GM12875 (cell line): ENCODE data around the gene HDAC10.

Source experiments
- H3K4me3 ChIP-seq: one replicate; pipeline ENCODE4 v1.5.1; 2011; ENCODE audit warnings: low read depth, low read length, control low read depth
- TF ChIP-seq, protein P1 (sequence below): IDR thresholded peaks from 2 replicates; pipeline ENCODE4 v1.5.1; 2011; ENCODE audit warnings: low read depth, mild to moderate bottlenecking, control low read depth, inconsistent platforms, low read length, moderate library complexity, borderline replicate concordance; ENCODE audit not compliant: insufficient read depth

HDAC10 gene

DNA sequence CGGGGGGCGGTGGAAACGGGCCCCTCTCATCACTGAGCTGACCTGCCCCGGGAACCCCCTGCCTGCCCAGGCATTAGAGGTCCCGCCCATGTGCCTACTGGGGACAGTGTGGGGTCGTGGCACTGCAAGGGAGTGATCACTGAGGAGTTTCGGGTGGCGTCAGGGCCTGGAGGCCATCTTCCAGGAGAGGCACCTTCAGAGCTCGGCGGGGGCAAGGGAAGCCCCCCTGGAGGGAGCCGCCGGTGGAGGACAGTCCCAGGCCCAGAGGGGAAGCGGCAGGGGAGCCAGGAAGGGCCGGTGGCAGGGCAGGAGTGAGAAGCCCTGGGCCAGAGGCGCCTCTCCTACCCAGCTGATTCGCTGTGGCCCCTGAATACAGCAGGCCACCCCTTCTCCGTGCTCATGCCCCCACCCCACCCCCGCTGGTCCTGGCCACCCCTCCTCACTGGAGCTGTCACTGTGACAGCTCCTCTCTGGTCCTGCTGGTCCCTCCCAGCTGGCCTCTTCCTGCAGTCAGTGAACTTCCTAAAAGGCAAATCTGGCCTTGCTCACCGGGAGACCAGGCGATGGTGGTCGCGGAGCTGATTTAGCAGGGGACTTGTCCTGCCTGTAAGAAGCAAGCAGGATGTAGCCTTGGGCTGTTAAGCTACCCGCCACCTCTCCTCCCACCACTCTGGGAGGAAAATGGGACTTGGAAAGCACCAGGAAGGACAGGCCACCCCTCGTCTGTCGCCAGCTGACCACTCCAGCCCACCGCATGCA, 21.2 kb upstream of the HDAC10 start:
- TF ChIP-seq, protein P1, sequence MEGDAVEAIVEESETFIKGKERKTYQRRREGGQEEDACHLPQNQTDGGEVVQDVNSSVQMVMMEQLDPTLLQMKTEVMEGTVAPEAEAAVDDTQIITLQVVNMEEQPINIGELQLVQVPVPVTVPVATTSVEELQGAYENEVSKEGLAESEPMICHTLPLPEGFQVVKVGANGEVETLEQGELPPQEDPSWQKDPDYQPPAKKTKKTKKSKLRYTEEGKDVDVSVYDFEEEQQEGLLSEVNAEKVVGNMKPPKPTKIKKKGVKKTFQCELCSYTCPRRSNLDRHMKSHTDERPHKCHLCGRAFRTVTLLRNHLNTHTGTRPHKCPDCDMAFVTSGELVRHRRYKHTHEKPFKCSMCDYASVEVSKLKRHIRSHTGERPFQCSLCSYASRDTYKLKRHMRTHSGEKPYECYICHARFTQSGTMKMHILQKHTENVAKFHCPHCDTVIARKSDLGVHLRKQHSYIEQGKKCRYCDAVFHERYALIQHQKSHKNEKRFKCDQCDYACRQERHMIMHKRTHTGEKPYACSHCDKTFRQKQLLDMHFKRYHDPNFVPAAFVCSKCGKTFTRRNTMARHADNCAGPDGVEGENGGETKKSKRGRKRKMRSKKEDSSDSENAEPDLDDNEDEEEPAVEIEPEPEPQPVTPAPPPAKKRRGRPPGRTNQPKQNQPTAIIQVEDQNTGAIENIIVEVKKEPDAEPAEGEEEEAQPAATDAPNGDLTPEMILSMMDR = no peak
- H3K4me3 ChIP-seq = no peak overlapping the region

DNA sequence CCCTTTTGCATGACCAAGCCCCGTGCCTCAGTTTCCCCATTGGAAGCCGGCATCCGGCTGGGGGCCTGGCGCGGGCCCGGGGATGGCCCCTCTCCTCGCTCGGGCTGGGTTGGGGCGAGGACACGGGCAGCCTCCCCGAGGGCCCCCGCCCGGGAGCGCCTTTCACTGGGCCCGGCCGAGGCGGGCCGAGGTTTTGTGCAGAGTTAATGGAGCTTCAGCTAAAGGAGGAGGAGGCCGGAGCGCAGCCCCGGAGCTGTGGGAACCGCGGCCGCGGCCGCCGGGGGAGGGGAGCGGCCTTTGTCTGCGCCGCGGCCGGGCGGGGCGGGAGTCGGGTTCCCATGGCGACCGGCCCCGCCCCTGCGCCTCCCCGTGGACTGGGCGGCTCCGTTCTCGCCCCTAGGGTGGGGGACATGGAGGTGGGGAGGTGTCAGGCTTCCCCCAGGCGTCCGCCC, 20.5 kb upstream of the HDAC10 start:
- peak overlapping the region; percentile 35 for H3K4me3 ChIP-seq
- TF ChIP-seq, protein P1 = peak; percentile 29; the same call in 1 of the 2 replicates

DNA sequence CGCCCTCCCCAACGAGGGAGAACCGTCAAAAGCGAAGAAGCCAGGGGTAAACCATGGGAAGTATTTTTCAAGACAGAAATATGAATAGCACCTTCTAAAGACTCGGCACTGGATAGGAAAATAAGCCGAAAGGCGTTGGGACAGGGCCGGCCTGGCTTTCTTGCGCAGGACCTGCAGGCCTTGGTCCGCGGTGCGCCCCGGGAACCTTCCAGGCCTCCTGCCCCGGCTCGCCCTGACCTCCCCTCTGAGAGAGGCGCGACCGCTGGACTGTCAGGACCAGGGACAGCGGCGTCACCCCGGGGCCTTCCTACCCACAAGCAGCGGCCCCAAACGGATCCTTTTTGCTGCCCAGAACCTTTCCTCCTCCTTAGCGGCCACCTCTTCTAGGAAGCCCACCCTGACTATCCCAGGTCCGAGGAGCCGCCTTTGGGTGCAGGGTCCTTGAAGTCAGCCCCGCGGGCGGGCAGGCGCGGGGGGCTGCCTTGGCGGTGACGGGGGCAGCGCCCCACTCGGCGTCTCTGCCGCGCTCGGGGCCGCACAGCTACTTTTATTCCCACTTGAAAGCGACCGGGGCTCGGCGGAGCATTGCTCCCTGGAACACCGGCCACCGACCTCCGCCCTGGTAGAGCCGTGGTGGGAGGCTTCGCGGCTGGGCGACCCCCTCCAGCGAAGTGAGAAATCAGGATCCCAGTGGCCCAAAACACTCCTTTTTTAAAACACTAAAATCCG, 19.8 kb upstream of the HDAC10 start:
- TF ChIP-seq, protein P1 = no peak
- H3K4me3 ChIP-seq = peak overlapping the region; percentile 60

DNA sequence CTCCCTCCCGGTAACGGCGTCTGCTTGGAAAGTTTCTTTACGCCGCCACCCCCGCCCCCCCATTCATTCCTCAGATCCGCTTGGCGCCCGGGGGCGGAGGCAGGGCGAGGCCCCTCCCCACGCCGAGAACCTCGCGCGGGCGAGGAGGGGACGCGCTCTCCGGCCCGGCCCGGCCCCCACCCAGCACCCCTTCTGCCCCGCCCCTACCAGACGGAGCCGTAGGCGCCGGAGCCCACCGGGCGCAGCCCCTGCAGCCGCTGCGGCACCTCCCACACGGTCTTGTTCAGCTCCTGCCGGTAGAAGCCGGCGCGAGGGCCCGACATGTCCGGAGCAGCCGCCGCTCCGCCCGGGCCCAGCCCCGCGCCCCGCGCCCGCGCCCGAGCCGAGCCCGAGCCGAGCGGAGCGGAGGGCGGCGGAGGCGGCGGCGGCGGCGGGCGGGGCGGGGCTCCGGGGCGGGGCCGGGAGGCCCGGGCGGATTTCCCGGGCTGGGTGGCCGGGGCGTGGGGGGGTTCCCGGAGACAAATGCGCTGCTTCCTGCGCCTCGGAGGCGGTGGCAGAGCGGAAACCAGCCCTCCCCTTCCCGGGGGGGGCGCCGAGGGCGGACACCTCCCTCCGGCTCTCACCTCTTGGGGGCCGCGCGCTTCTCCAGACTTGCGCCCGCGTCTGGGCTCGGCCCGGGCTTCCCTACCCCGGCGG, 19.1 kb upstream of the HDAC10 start, which contains the start of gene MAPK11:
MAPK11 (minus strand) TSS at position 411 of the 696 bp plus-strand sequence; CDS start at position 323, 88 bp downstream.
- TF ChIP-seq, protein P1 = no peak
- H3K4me3 ChIP-seq = peak within 1 kb of the TSS; percentile 60

DNA sequence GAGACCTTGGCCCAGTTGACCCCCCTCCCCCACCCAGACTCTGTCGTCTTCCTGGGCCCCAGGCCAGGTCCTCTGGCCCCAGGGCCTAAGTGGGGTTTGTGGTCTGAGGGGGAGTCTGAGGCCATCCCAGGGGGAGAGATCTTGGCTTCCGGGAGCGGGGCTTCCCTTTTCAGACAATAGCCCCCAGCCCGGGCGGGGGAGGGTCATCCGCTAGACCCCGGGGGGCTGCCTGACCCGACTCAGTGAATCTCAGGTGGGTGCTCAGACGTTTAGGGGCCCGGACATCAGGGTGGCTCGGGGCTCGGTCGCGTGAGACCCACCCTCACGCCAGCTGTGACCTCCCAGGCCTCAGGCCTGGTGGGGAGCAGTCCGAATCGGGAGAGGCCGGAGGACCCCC, 18.5 kb upstream of the HDAC10 start:
- peak overlapping the region; percentile 60 for H3K4me3 ChIP-seq
- TF ChIP-seq, protein P1 = no peak

DNA sequence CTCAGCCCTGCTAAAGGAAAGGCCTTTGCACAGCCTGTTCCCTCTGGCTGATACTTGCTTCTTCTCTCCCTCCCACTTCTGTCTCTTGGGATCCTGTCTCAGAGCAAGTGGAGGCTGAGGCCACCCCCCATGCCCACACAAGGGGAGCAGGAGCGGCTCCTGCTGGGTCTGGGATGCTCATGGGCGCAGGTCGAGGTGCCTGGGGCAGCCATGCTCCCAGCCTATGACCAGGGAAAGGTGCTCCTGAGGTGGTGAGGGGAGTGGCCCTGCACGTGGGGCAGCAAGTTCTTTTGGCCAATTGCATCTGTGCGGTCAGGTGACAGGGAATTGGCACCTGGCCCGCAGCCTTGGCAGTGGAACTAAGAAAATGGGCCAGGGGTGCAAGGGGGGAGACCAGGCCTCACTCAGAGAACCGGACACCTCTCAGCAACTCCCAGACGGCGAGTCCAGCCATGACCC, 17.6 kb upstream of the HDAC10 start:
- H3K4me3 ChIP-seq = no peak overlapping the region

More for the DNA sequence above, 17.6 kb upstream of the HDAC10 start:
- TF ChIP-seq, protein P1 = no peak
